ENCODE measurements around the gene ADGRG6. TPM values are rescaled to one million over a fixed set of nuclear protein-coding genes. Genes with fewer than 3 reads are reported as not detected.

Gene ADGRG6
- total RNA-seq, 1 experiment from 2014 or later = 0.49 TPM

DNA sequence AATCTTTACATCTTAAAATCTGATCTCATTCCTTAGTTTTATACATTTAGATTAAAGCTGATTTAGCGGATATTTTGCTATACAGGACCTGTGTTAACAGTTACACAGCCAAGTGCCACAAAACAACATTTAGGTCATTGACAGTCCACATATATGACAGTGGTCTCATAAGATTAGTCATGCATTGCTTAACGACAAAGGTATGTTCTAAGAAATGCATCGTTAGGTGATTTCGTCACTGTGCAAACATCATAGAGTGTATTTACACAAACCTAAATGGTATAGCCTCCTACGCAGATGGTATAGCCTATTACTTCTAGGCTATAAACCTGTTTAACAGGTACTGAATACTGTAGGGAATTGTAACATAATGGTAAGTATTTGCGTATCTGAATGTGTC, 21.6 kb downstream of the ADGRG6 start:
- no TSS peak for BruUV-seq (replicated peaks)
- Histone ChIP-seq H3K4me1 (ENCODE audit: insufficient read depth, low read length, poor library complexity, severe bottlenecking) (no peaks in the 10 kb centered on the region), H3K27me3 (replicated peaks; ENCODE audit: insufficient read depth, low read depth, low read length, poor library complexity) (no peaks in the 10 kb centered on the region), H3K9me3 (ENCODE audit: low read depth, low read length, poor library complexity, severe bottlenecking) (no peaks in the 10 kb centered on the region), H3K36me3 (ENCODE audit: insufficient read depth, low read length, poor library complexity, severe bottlenecking) (no peaks in the 10 kb centered on the region), H3K27ac (ENCODE audit: low read depth, low read length, poor library complexity, severe bottlenecking) (no peak overlapping the region), H3K4me3 (ENCODE audit: low read depth, low read length, poor library complexity, severe bottlenecking) (no peak overlapping the region)
- ChIA-PET POLR2A (ENCODE audit: low non-redundant PET) (no interaction called here), CTCF (no interaction called here)
- no peak for TF ChIP-seq EZH2 (IDR thresholded peaks at IDR 0.05; ENCODE audit: borderline replicate concordance, low read depth, low read length, poor library complexity, severe bottlenecking)
- TF ChIP-seq, protein P1, sequence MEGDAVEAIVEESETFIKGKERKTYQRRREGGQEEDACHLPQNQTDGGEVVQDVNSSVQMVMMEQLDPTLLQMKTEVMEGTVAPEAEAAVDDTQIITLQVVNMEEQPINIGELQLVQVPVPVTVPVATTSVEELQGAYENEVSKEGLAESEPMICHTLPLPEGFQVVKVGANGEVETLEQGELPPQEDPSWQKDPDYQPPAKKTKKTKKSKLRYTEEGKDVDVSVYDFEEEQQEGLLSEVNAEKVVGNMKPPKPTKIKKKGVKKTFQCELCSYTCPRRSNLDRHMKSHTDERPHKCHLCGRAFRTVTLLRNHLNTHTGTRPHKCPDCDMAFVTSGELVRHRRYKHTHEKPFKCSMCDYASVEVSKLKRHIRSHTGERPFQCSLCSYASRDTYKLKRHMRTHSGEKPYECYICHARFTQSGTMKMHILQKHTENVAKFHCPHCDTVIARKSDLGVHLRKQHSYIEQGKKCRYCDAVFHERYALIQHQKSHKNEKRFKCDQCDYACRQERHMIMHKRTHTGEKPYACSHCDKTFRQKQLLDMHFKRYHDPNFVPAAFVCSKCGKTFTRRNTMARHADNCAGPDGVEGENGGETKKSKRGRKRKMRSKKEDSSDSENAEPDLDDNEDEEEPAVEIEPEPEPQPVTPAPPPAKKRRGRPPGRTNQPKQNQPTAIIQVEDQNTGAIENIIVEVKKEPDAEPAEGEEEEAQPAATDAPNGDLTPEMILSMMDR (conservative IDR thresholded peaks at IDR 0.05; ENCODE audit: low read depth, low read length) = no peak
- no peak for DNase-seq (ENCODE audit: low spot score)
- intact Hi-C loops (cut with micrococcal nuclease; ENCODE audit: unreplicated experiment) = no loop called here

DNA sequence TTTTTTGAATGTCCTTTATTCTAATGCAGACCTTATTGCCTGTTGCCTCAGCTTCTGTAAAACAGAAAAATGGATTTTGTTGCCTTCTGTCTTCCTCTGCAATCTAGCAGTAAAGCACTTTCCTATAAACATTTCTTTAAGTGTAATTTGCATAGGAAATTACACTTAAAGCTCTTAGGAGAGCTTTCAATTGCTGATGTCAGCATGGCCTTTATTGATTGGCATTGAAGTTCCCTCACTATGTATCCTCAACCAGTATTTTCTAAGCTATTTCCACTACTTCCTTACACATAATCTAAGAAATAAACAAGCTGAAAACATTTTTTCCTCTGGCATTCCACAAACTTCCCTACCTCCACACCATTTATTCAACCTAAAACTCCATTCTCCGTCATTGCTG, 22.3 kb downstream of the ADGRG6 start:
- Histone ChIP-seq H3K27me3 (replicated peaks; ENCODE audit: insufficient read depth, low read depth, low read length, poor library complexity) (no peaks in the 10 kb centered on the region), H3K9me3 (ENCODE audit: low read depth, low read length, poor library complexity, severe bottlenecking) (no peaks in the 10 kb centered on the region), H3K4me1 (ENCODE audit: insufficient read depth, low read length, poor library complexity, severe bottlenecking) (no peaks in the 10 kb centered on the region), H3K4me3 (ENCODE audit: low read depth, low read length, poor library complexity, severe bottlenecking) (no peak overlapping the region), H3K36me3 (ENCODE audit: insufficient read depth, low read length, poor library complexity, severe bottlenecking) (no peaks in the 10 kb centered on the region), H3K27ac (ENCODE audit: low read depth, low read length, poor library complexity, severe bottlenecking) (no peak overlapping the region)
- ChIA-PET CTCF (no interaction called here), POLR2A (ENCODE audit: low non-redundant PET) (no interaction called here)
- TF ChIP-seq EZH2 (IDR thresholded peaks at IDR 0.05; ENCODE audit: borderline replicate concordance, low read depth, low read length, poor library complexity, severe bottlenecking) = no peak
- TF ChIP-seq, protein P1 (conservative IDR thresholded peaks at IDR 0.05; ENCODE audit: low read depth, low read length) = no peak
- BruUV-seq (replicated peaks) = no TSS peak
- no peak for DNase-seq (ENCODE audit: low spot score)
- intact Hi-C loops (cut with micrococcal nuclease; ENCODE audit: unreplicated experiment) = no loop called here

DNA sequence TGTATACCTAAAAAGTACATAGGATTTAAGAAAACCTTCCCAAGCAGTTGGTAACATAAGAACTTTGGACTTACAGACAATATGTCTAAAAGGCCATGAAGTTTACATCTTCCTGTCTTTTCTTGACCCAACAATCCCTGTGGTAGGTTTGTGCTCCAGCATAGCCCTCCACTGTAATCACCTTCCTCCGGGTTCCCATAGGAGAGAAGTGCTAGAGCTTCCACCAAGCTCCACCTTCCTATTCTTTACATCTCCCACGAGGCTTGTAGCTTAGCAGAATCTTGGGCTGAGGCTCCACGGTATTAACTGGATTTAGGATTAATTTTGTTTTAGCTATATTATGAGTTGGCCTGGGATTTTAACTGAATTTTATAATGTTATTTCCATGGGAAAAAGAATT, 23.3 kb downstream of the ADGRG6 start:
- DNase-seq (ENCODE audit: low spot score) = no peak
- Histone ChIP-seq H3K36me3 (ENCODE audit: insufficient read depth, low read length, poor library complexity, severe bottlenecking) (no peaks in the 10 kb centered on the region), H3K4me3 (ENCODE audit: low read depth, low read length, poor library complexity, severe bottlenecking) (no peak overlapping the region), H3K9me3 (ENCODE audit: low read depth, low read length, poor library complexity, severe bottlenecking) (no peaks in the 10 kb centered on the region), H3K27ac (ENCODE audit: low read depth, low read length, poor library complexity, severe bottlenecking) (no peak overlapping the region), H3K27me3 (replicated peaks; ENCODE audit: insufficient read depth, low read depth, low read length, poor library complexity) (no peaks in the 10 kb centered on the region), H3K4me1 (ENCODE audit: insufficient read depth, low read length, poor library complexity, severe bottlenecking) (no peaks in the 10 kb centered on the region)
- TF ChIP-seq EZH2 (IDR thresholded peaks at IDR 0.05; ENCODE audit: borderline replicate concordance, low read depth, low read length, poor library complexity, severe bottlenecking) = no peak
- TF ChIP-seq, protein P1 (conservative IDR thresholded peaks at IDR 0.05; ENCODE audit: low read depth, low read length) = no peak
- intact Hi-C loops (cut with micrococcal nuclease; ENCODE audit: unreplicated experiment) = no loop called here
- ChIA-PET CTCF (interaction anchor here (0.6 kb wide), 1 partner anchor 150 kb away, joined by 3 read pairs; no protein-coding TSS in a partner anchor), POLR2A (ENCODE audit: low non-redundant PET) (no interaction called here)
- BruUV-seq (replicated peaks) = no TSS peak

Measured in A673 (cell line).